Small intestine (tissue), 7 donors: ENCODE measurements around the gene TRIOBP. TPM values are rescaled to one million over a fixed set of nuclear protein-coding genes. Genes with fewer than 3 reads are reported as not detected.

Experiments
- DNase-seq, 2 donors: peaks; one replicate each; pipeline versions ENCODE4 v3.0.0 to v3.0.0-alpha.2; 2013
- FAIRE-seq: peaks from 2 replicates; lab custom pipeline; 2012; peaks lifted over from hg19 to GRCh38; lab: Jason Lieb, UNC
- H3K27ac ChIP-seq, 3 donors: one replicate each; pipeline ENCODE4 v1.5.1; 2013; ENCODE audit warnings: low read length in 2 of 3, mild to moderate bottlenecking in 2 of 3, control low read depth in 1 of 3, inconsistent platforms in 1 of 3, low read depth in 1 of 3, moderate library complexity in 1 of 3
- H3K27me3 ChIP-seq, 3 donors: one replicate each; pipeline ENCODE4 v1.6.1; 2013; ENCODE audit warnings: low read length in 3 of 3, inconsistent platforms in 1 of 3; ENCODE audit not compliant: control insufficient read depth in 3 of 3, insufficient read depth in 3 of 3
- H3K36me3 ChIP-seq, 3 donors: one replicate each; pipeline ENCODE4 v1.6.1; 2013; ENCODE audit warnings: low read length in 3 of 3, inconsistent platforms in 1 of 3, low read depth in 1 of 3, mild to moderate bottlenecking in 1 of 3, moderate library complexity in 1 of 3; ENCODE audit not compliant: control insufficient read depth in 3 of 3, insufficient read depth in 2 of 3
- H3K4me1 ChIP-seq, 3 donors: one replicate each; pipeline ENCODE4 v1.6.1; 2013; ENCODE audit warnings: low read length in 2 of 3, inconsistent platforms in 1 of 3, low read depth in 1 of 3, mild to moderate bottlenecking in 1 of 3, moderate library complexity in 1 of 3; ENCODE audit not compliant: control insufficient read depth in 3 of 3, insufficient read depth in 2 of 3
- H3K4me3 ChIP-seq, 3 donors: one replicate each; pipeline ENCODE4 v1.5.1; 2013; ENCODE audit warnings: low read length in 3 of 3, control low read depth in 1 of 3, inconsistent platforms in 1 of 3, low read depth in 1 of 3, mild to moderate bottlenecking in 1 of 3, moderate library complexity in 1 of 3
- H3K9me3 ChIP-seq, 2 donors: one replicate each; pipeline ENCODE4 v1.6.1; 2013; ENCODE audit warnings: low read depth in 1 of 2, low read length in 1 of 2; ENCODE audit not compliant: control insufficient read depth in 2 of 2, insufficient read depth in 1 of 2
- WGBS, 3 donors: extraction: QIAGEN DNeasy Blood & Tissue Kit; methylation state at CpG; one replicate each; pipeline ENCODE4 v1.1.7; 2013; 5-methylcytosine and 5-hydroxymethylcytosine counted together
- polyA plus RNA-seq, 4 donors: library from polyadenylated mRNA; stranded (reverse) in 3 of 4; unstranded in 1 of 4; fragments of 200-250 nt in 3 of 4; fragments of 120-200 nt in 1 of 4; gene quantifications; one replicate each; pipeline versions ENCODE4 v1.2.1 to v1.2.3, GENCODE V29; 2013
- donor health status: healthy with polysubstance abuse.
- donor health status: control.
- donor health status: control.
- donor health status: Bipolar disorder and iron deficiency.
- donor health status: healthy.

TRIOBP gene
- polyA plus RNA-seq, 4 donors, result 20.4 to 46.8 (median 35.2) TPM

DNA sequence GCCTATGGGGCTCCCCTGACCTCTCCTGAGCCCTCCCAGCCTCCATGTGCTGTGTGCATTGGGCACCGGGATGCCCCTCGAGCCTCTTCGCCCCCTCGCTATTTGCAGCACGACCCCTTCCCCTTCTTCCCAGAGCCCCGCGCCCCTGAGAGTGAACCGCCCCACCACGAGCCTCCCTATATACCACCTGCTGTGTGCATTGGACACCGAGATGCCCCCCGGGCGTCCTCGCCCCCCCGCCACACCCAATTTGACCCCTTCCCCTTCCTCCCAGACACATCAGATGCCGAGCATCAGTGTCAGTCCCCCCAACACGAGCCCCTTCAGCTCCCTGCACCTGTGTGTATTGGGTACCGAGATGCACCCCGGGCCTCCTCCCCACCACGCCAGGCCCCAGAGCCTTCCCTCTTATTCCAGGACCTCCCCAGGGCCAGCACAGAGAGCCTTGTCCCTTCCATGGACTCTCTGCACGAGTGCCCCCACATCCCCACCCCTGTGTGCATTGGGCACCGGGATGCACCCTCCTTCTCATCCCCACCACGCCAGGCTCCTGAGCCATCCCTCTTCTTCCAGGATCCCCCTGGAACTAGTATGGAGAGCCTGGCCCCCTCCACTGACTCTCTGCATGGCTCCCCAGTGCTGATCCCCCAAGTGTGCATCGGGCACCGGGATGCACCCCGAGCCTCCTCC, 28.8 kb downstream of the TRIOBP start:
- 94 to 95% (median 95%) methylated on average over 25 of the region's 25 CpGs for WGBS, 3 donors
- Histone ChIP-seq H3K4me1 (peaks cover 0 to 2% (median 0%) of the 10 kb centered on the region in 3 donors), H3K9me3 (peaks cover 0 to 8% of the 10 kb centered on the region in 2 donors), H3K36me3 (peaks cover 0 to 6% (median 0%) of the 10 kb centered on the region in 3 donors), H3K27me3 (no peaks in the 10 kb centered on the region), H3K4me3 (no peak overlapping the region), H3K27ac (no peak overlapping the region)
- FAIRE-seq, result no peak
- no peak for DNase-seq

DNA sequence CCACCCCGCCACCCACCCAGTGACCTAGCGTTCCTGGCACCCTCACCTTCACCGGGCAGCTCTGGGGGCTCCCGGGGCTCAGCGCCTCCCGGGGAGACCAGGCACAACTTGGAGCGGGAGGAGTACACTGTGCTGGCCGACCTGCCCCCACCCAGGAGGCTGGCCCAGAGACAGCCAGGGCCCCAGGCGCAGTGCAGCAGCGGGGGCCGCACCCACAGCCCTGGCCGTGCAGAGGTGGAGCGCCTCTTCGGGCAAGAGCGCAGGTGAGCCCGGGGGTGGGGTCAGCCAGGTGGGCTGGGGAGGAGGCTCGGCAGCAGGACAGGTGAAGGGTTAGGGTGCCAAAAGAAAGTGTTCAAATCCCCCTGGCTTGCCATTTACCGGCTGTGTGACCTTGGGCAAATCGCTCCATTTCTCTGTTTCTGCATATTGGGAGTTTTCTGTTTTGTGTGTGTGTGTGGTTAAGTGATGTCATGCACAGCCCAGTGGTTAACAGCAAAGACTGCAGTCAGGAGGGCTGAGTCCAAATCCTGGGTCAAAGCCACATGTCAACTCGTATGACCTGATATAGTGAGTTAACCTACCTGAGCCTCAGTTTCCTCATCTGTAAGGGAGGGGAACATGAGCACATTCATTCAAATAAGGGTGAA, 29.5 kb downstream of the TRIOBP start:
- H3K27me3 ChIP-seq, result no peaks in the 10 kb centered on the region
- no peak overlapping the region for H3K27ac ChIP-seq
- H3K4me1 ChIP-seq, result peaks cover 0 to 5% (median 2%) of the 10 kb centered on the region in 3 donors
- no peak for FAIRE-seq
- H3K4me3 ChIP-seq, result no peak overlapping the region
- 84 to 91% (median 87%) methylated on average over 17 to 20 of the region's 20 CpGs for WGBS, 3 donors
- H3K9me3 ChIP-seq, result peaks cover 0 to 8% of the 10 kb centered on the region in 2 donors
- no peak for DNase-seq
- H3K36me3 ChIP-seq, result peaks cover 0 to 6% (median 0%) of the 10 kb centered on the region in 3 donors

DNA sequence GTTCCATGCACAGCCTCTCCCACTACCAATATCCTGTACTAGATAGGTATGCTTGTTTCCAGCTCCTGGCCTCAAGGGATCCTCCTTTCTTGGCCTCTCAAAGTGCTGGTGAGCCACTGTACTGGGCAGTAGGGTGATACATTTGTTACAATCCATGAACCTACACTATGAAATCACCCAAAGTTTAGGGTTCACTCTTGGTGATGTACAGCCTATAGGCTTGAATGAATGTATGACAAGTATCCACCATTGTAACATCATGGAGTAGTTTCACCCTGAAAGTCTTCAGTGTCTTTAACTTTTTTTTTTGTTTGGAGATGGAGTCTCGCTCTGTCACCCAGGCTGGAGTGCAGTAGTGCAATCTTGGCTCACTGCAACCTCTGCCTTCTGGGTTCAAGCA, 31.8 kb downstream of the TRIOBP start:
- peak overlapping the region in 1 of 3 donors; percentile 58 for H3K27ac ChIP-seq
- DNase-seq (no peak), FAIRE-seq (no peak)
- H3K9me3 ChIP-seq, result peaks cover 0 to 8% of the 10 kb centered on the region in 2 donors
- no peaks in the 10 kb centered on the region for H3K36me3 ChIP-seq
- H3K4me1 ChIP-seq, result peaks cover 0 to 21% (median 2%) of the 10 kb centered on the region in 3 donors
- no peaks in the 10 kb centered on the region for H3K27me3 ChIP-seq
- no peak overlapping the region for H3K4me3 ChIP-seq
- WGBS, 3 donors, result 95 to 100% (median 98%) methylated on average over 1 of the region's 1 CpG

DNA sequence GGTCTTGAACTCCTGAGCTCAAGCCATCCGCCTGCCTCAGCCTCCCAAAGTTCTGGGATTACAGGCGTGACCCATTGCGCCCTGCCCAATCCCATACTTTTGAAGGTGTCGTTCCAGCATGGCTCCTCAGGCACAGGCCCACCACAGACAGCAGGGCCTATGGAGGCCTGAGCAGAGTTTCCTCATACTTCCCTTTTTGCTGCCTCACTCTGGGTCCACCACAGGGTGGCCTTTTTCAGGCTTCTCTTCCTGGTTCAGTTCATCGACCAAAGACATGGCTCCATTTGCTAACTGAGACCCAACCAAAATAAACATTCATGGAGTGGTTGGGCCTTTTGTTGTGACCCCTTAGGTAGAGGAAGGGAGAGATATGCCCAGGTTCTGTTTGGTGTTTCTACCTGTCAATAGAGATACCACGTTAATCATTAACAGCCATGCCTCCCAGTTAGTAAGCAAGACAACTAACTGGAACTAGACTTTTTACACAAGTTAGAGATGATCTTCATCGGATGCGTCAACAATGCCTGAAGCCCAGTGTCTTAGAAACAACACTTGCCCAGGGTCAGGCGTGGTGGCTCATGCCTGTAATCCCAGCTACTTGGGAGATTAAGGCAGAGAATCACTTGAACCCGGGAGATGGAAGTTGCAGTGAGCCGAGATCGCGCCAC, 35.1 kb downstream of the TRIOBP start:
- Histone ChIP-seq H3K27ac (peak overlapping the region in 2 of 3 donors; percentile 86 to 91), H3K36me3 (no peaks in the 10 kb centered on the region), H3K4me3 (no peak overlapping the region), H3K4me1 (peaks cover 0 to 38% (median 2%) of the 10 kb centered on the region in 3 donors), H3K27me3 (no peaks in the 10 kb centered on the region), H3K9me3 (no peaks in the 10 kb centered on the region)
- peak; percentile 86 to 87 for DNase-seq
- FAIRE-seq, result no peak
- WGBS, 3 donors, result 43 to 71% (median 56%) methylated on average over 13 of the region's 13 CpGs

DNA sequence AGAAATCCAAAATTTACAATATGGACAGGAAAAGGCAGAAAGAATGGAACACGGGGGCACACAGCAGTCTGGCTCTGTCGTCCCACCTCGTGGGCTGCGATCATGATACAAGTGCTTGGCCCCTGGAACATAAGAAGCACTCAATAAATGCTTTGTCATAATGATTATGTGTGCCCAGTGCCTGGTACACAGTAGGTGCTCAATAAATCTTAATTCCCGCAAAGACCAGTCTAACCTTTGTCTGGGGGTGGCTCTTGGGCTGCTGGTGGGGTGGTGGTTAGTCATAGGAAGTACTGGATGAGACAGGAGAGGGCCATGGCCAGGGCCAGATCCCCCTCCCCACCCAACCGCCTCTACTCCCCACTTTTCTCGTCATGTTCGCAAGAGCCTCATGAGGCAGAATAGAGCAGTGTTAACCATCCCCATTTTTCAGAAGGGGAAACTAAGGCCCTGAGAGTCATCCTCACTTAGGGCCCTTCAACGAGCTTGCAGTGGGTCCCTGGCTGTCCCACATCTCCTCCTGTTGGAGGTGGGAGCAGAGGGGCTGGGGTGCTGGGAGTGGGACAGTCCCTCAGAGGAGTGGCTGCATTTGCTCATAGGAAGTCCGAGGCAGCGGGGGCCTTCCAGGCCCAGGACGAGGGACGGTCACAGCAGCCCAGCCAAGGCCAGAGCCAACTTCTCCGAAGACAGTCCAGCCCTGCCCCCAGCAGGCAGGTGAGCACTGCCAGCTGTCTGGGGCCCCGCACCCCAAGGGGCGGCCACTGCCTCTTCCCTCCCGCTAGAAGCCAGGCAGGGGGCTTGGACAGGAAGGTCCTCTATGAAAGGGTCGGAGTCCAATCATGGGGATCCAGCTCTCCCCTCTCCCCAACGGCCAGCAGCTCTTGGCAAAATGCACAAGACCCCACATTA, 36.1 kb downstream of the TRIOBP start:
- Histone ChIP-seq H3K36me3 (no peaks in the 10 kb centered on the region), H3K9me3 (no peaks in the 10 kb centered on the region), H3K4me3 (no peak overlapping the region), H3K27ac (peak overlapping the region in 1 of 3 donors; percentile 86), H3K4me1 (peaks cover 0 to 38% (median 2%) of the 10 kb centered on the region in 3 donors), H3K27me3 (no peaks in the 10 kb centered on the region)
- DNase-seq (no peak), FAIRE-seq (no peak)
- WGBS, 3 donors, result 72 to 78% (median 77%) methylated on average over 19 of the region's 19 CpGs

DNA sequence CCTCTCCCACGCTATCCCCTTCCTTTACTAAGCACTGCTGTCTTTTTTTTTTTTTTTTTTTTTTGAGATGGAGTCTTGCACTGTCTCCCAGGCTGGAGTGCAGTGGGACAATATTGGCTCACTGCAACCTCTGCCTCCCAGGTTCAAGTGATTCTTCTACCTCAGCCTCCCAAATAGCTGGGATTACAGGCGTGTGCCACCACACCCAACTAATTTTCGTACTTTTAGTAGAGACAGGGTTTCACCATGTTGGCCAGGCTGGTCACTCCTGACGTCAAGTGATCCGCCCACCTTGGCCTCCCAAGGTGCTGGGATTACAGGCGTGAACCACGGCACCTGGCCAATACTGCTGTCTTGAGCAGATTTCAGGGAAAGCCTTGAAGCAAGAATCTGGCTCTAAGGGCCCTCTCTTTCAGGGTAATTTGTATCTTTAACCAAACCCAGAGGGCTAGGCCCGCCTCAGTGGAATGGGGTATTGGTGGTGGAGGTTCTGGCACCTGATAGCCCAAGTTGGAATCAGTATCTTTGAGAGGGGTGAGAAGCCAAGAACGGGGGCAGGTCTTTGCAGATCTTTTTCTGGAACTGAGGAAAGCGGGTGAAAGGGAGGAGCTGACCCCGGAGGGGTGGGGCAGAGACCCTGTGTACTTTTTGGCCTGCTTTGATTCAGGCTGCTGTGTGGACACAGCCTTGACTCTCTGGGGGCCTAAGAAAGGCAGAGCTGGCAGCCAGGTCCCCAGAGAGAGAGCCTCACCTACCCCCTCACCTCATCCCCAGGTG, 37.0 kb downstream of the TRIOBP start:
- FAIRE-seq, result no peak
- peak in 1 of 2 donors; percentile 12 for DNase-seq
- no peak overlapping the region for H3K4me3 ChIP-seq
- no peaks in the 10 kb centered on the region for H3K27me3 ChIP-seq
- H3K36me3 ChIP-seq, result no peaks in the 10 kb centered on the region
- H3K27ac ChIP-seq, result no peak overlapping the region
- H3K9me3 ChIP-seq, result no peaks in the 10 kb centered on the region
- WGBS, 3 donors, result 66 to 83% (median 67%) methylated on average over 11 of the region's 11 CpGs
- H3K4me1 ChIP-seq, result peaks cover 0 to 38% (median 0%) of the 10 kb centered on the region in 3 donors

DNA sequence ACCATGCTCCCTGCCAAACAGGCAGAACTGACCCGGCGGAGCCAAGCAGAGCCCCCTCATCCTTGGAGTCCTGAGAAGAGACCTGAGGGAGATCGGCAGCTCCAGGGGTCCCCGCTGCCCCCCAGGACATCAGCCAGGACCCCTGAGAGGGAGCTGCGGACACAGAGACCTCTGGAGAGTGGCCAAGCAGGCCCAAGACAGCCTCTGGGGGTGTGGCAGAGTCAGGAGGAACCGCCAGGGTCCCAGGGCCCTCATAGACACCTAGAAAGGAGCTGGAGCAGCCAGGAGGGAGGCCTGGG, 37.5 kb downstream of the TRIOBP start:
- Histone ChIP-seq H3K27ac (no peak overlapping the region), H3K9me3 (no peaks in the 10 kb centered on the region), H3K27me3 (no peaks in the 10 kb centered on the region), H3K4me3 (no peak overlapping the region), H3K36me3 (no peaks in the 10 kb centered on the region), H3K4me1 (peaks cover 0 to 38% (median 0%) of the 10 kb centered on the region in 3 donors)
- FAIRE-seq (no peak), DNase-seq (no peak)
- 76 to 88% (median 86%) methylated on average over 6 of the region's 6 CpGs for WGBS, 3 donors
